ENCODE data around the gene AMH.

DNA sequence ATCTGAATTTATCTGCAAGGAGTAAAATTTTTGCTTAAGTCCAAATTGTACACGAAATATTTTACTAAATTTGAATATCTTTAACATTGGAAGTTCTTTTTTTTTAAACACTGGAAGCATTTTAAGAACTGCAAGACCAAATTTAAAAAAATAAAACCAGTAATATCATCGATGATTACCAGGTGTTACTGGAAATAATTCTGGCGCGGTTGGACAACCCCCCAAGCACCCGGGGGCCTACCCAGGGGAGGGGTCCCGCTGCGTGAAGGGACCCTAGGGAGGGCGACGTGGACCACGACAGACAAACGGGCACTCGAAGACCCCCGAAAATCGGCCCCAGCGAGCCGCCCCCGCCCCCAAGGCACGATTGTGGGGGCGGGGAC lies 19.7 kb downstream of the AMH start:
- TF ChIP-seq CTCF (IDR thresholded peaks at IDR 0.05) (no peak), PREB (CRISPR knock-in tag; IDR thresholded peaks at IDR 0.05; ENCODE audit: borderline replicate concordance) (no peak), USF1 (CRISPR knock-in tag; IDR thresholded peaks at IDR 0.05) (no peak), FOXJ3 (CRISPR knock-in tag; IDR thresholded peaks at IDR 0.05; ENCODE audit: borderline replicate concordance) (no peak), ESRRA (CRISPR knock-in tag; IDR thresholded peaks at IDR 0.05; ENCODE audit: borderline replicate concordance) (no peak), NFYB (CRISPR knock-in tag; conservative IDR thresholded peaks at IDR 0.05; ENCODE audit: low read depth) (no peak), ZNF138 (CRISPR knock-in tag; conservative IDR thresholded peaks at IDR 0.05) (no peak), CREB1 (CRISPR knock-in tag; IDR thresholded peaks at IDR 0.05) (no peak), KAT7 (CRISPR knock-in tag; IDR thresholded peaks at IDR 0.05; ENCODE audit: borderline replicate concordance) (no peak), MAX (CRISPR knock-in tag; IDR thresholded peaks at IDR 0.05) (no peak)
- TF ChIP-seq, protein P1, sequence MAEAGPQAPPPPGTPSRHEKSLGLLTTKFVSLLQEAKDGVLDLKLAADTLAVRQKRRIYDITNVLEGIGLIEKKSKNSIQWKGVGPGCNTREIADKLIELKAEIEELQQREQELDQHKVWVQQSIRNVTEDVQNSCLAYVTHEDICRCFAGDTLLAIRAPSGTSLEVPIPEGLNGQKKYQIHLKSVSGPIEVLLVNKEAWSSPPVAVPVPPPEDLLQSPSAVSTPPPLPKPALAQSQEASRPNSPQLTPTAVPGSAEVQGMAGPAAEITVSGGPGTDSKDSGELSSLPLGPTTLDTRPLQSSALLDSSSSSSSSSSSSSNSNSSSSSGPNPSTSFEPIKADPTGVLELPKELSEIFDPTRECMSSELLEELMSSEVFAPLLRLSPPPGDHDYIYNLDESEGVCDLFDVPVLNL (CRISPR knock-in tag; IDR thresholded peaks at IDR 0.05; ENCODE audit: borderline replicate concordance, low read depth): no peak
- TF ChIP-seq, protein P2, sequence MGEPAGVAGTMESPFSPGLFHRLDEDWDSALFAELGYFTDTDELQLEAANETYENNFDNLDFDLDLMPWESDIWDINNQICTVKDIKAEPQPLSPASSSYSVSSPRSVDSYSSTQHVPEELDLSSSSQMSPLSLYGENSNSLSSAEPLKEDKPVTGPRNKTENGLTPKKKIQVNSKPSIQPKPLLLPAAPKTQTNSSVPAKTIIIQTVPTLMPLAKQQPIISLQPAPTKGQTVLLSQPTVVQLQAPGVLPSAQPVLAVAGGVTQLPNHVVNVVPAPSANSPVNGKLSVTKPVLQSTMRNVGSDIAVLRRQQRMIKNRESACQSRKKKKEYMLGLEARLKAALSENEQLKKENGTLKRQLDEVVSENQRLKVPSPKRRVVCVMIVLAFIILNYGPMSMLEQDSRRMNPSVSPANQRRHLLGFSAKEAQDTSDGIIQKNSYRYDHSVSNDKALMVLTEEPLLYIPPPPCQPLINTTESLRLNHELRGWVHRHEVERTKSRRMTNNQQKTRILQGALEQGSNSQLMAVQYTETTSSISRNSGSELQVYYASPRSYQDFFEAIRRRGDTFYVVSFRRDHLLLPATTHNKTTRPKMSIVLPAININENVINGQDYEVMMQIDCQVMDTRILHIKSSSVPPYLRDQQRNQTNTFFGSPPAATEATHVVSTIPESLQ (CRISPR knock-in tag; IDR thresholded peaks at IDR 0.05): no peak
- TF ChIP-seq, protein P3, sequence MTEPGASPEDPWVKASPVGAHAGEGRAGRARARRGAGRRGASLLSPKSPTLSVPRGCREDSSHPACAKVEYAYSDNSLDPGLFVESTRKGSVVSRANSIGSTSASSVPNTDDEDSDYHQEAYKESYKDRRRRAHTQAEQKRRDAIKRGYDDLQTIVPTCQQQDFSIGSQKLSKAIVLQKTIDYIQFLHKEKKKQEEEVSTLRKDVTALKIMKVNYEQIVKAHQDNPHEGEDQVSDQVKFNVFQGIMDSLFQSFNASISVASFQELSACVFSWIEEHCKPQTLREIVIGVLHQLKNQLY (CRISPR knock-in tag; IDR thresholded peaks at IDR 0.05): no peak
- TF ChIP-seq, protein P4, sequence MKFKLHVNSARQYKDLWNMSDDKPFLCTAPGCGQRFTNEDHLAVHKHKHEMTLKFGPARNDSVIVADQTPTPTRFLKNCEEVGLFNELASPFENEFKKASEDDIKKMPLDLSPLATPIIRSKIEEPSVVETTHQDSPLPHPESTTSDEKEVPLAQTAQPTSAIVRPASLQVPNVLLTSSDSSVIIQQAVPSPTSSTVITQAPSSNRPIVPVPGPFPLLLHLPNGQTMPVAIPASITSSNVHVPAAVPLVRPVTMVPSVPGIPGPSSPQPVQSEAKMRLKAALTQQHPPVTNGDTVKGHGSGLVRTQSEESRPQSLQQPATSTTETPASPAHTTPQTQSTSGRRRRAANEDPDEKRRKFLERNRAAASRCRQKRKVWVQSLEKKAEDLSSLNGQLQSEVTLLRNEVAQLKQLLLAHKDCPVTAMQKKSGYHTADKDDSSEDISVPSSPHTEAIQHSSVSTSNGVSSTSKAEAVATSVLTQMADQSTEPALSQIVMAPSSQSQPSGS (CRISPR knock-in tag; IDR thresholded peaks at IDR 0.05; ENCODE audit: borderline replicate concordance, low read depth): no peak

Measured in WTC11 (cell line).